SK-MEL-5 (cell line): Measurements from ENCODE around the gene ZNF285. TPM values are rescaled to one million over a fixed set of nuclear protein-coding genes. Genes with fewer than 3 reads are reported as not detected.

Experiments used
- total RNA-seq: library from RNA; depleted of rRNA; stranded (reverse); fragments of >200 nt; shearing (Covaris generic); gene quantifications from 2 replicates; pipeline ENCODE4 v1.2.3, GENCODE V29; 2014; rRNA removed

The ZNF285 gene
- total RNA-seq, 1 experiment from 2014 or later = 2.6 TPM

Other genes with a start within 250 kb of the ZNF285 start
- gene ZNF226, start 236.5 kb downstream of the ZNF285 start, total RNA-seq = 9.5 and 21.2 TPM in 2 replicates
- 16.2 and 16.7 TPM in 2 replicates for gene ZNF227, start 189.1 kb downstream of the ZNF285 start, total RNA-seq
- 0.35 and 0.61 TPM in 2 replicates for gene ZNF233, start 141.7 kb downstream of the ZNF285 start, total RNA-seq
- 4.7 and 5.1 TPM in 2 replicates for gene ZNF235, start 96.6 kb downstream of the ZNF285 start, total RNA-seq
- gene ZNF112, start 44.9 kb downstream of the ZNF285 start, total RNA-seq = 2.9 and 3.1 TPM in 2 replicates
- 0.29 and 0.98 TPM in 2 replicates for gene ZNF229, start 46.9 kb upstream of the ZNF285 start, total RNA-seq
- 6.7 and 7.4 TPM in 2 replicates for gene ZNF180, start 98.9 kb upstream of the ZNF285 start, total RNA-seq
- gene CEACAM20, start 128.1 kb upstream of the ZNF285 start, total RNA-seq = not detected in 2 replicates
- gene IGSF23, start 212.0 kb upstream of the ZNF285 start, total RNA-seq = not detected in 2 replicates
- gene PVR, start 242.3 kb upstream of the ZNF285 start, total RNA-seq = 56.0 and 56.4 TPM in 2 replicates